Testis (tissue), 2 donors: ENCODE data around the gene IDH3B.

Experiments
- CTCF ChIP-seq, 3 experiments: fragments of 450-650 bp in 2 of 3; fragments of 200-600 bp in 1 of 3; sonication (generic) in 1 of 3; IDR thresholded peaks; one replicate each; pipeline ENCODE4 v1.5.1; 2016 to 2019; ENCODE audit warnings: antibody characterized with exemption in 3 of 3, mild to moderate bottlenecking in 2 of 3, moderate library complexity in 1 of 3
- POLR2A ChIP-seq: fragments of 450-650 bp; IDR thresholded peaks from one replicate; pipeline ENCODE4 v1.6.1; 2017; ENCODE audit warnings: antibody characterized with exemption, mild to moderate bottlenecking, moderate library complexity

- TF ChIP-seq CTCF (IDR thresholded peaks at IDR 0.05) (no peak), POLR2A (no peak)
Observed at GRCh38 chr20:2643708-2644107, 20.3 kb downstream of the IDH3B start.
